Suprapubic skin (tissue), 4 donors: ENCODE results near the gene TPRG1.

Experiments
- POLR2A ChIP-seq, 2 donors: fragments of 450-650 bp; IDR thresholded peaks; one replicate each; pipeline ENCODE4 v1.6.1; 2017; ENCODE audit warnings: antibody characterized with exemption in 2 of 2, mild to moderate bottlenecking in 2 of 2, moderate library complexity in 2 of 2
- POLR2AphosphoS5 ChIP-seq, 3 donors: sonication (generic); formaldehyde crosslinking; IDR thresholded peaks; one replicate each; pipeline ENCODE4 v1.6.1; 2017; ENCODE audit warnings: antibody characterized with exemption in 3 of 3

DNA sequence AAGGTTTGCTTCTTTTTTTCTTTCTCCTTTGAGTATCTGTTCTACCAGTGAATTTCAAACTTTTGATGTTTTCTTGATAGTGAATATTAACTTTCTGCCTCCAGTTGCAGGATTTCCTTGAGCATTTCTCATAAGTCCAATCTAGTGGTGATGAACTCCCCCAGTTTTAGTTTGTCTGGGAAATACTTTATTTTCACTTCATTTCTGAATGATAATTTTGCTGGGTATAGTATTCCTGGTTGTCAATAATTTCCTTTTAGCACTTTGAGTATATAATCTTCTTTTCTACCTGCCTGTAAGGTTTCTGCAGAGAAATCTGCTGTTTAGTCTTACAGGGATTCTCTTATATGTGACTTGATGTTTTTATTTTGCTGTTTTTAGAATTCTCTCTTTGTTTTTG, 21.0 kb downstream of the TPRG1 start:
- TF ChIP-seq POLR2A (IDR thresholded peaks at IDR 0.05) = no peak
- no peak for TF ChIP-seq POLR2AphosphoS5 (IDR thresholded peaks at IDR 0.05)
